KMS-11 (cell line): ENCODE measurements around the gene DDA1.

Experiments
- H2AFZ ChIP-seq: fragments of 200-600 bp; sonication (generic); 2 replicates; pipeline ENCODE4 v1.6.1; 2016; ENCODE audit warnings: antibody characterized with exemption, mixed run types, low read depth
- H3K27ac ChIP-seq: fragments of 200-600 bp; sonication (generic); 2 replicates; pipeline ENCODE4 v1.6.1; 2016; ENCODE audit warnings: mild to moderate bottlenecking, mixed run types
- H3K27me3 ChIP-seq: fragments of 200-600 bp; sonication (generic); 2 replicates; pipeline ENCODE4 v1.6.1; 2017; ENCODE audit warnings: mild to moderate bottlenecking, low read depth, mixed run types, moderate library complexity; ENCODE audit not compliant: insufficient read depth
- H3K36me3 ChIP-seq: fragments of 200-600 bp; sonication (generic); 2 replicates; pipeline ENCODE4 v1.6.1; 2017; ENCODE audit warnings: mild to moderate bottlenecking, mixed run types; ENCODE audit not compliant: insufficient read depth
- H3K4me1 ChIP-seq: fragments of 200-600 bp; sonication (generic); 2 replicates; pipeline ENCODE4 v1.6.1; 2016; ENCODE audit warnings: mild to moderate bottlenecking, low read depth, mixed run types; ENCODE audit not compliant: poor library complexity, severe bottlenecking
- H3K4me2 ChIP-seq: fragments of 200-600 bp; sonication (generic); 2 replicates; pipeline ENCODE4 v1.7.0; 2016; ENCODE audit warnings: mild to moderate bottlenecking, mixed run types
- H3K4me3 ChIP-seq: fragments of 200-600 bp; sonication (generic); IDR thresholded peaks from 2 replicates; pipeline ENCODE4 v1.6.1; 2017; ENCODE audit warnings: low read depth, low read length, mixed read lengths; ENCODE audit not compliant: insufficient read depth
- H3K79me2 ChIP-seq: fragments of 200-600 bp; sonication (generic); 2 replicates; pipeline ENCODE4 v1.6.1; 2016; ENCODE audit warnings: low read depth, mixed run types; ENCODE audit not compliant: insufficient read depth
- H3K9ac ChIP-seq: fragments of 200-600 bp; sonication (generic); 2 replicates; pipeline ENCODE4 v1.6.1; 2016; ENCODE audit warnings: mild to moderate bottlenecking, mixed run types
- H4K20me1 ChIP-seq: fragments of 200-600 bp; sonication (generic); 2 replicates; pipeline ENCODE4 v1.6.1; 2016; ENCODE audit warnings: mild to moderate bottlenecking, mixed run types; ENCODE audit not compliant: insufficient read depth
- CTCF ChIP-seq: fragments of 200-600 bp; sonication (generic); conservative IDR thresholded peaks from 2 replicates; pipeline ENCODE4 v1.6.1; 2017; ENCODE audit warnings: low read depth, mild to moderate bottlenecking, antibody characterized with exemption, low read length, moderate library complexity, mixed read lengths

Gene DDA1

GRCh38 chr19:17263712-17264640, 45.4 kb upstream of the DDA1 start:
- Histone ChIP-seq H3K27ac (no peak overlapping the region), H3K4me3 (no peak overlapping the region), H3K4me2 (no peak overlapping the region), H3K36me3 (no peaks in the 10 kb centered on the region), H2AFZ (no peak overlapping the region), H4K20me1 (no peaks in the 10 kb centered on the region), H3K4me1 (peaks cover 14% of the 10 kb centered on the region), H3K27me3 (no peaks in the 10 kb centered on the region), H3K9ac (no peak overlapping the region), H3K79me2 (peaks cover 6% of the 10 kb centered on the region; the same call in 1 of the 2 replicates)
- no peak for TF ChIP-seq CTCF

GRCh38 chr19:17264641-17264979, 44.8 kb upstream of the DDA1 start, which contains the start of gene USHBP1:
Gene USHBP1, minus strand, starts transcription at chr19:17264745. Its CDS starts 446 bp downstream, at chr19:17264299.
- Histone ChIP-seq H3K4me3 (no peak within 1 kb of the TSS), H3K36me3 (no peaks in the 10 kb centered on the region), H4K20me1 (no peaks in the 10 kb centered on the region), H3K4me2 (no peak within 1 kb of the TSS), H3K79me2 (peaks cover 6% of the 10 kb centered on the region; the same call in 1 of the 2 replicates), H3K9ac (no peak within 1 kb of the TSS), H3K4me1 (peaks cover 14% of the 10 kb centered on the region), H3K27me3 (no peaks in the 10 kb centered on the region), H2AFZ (no peak within 1 kb of the TSS), H3K27ac (no peak within 1 kb of the TSS)
- TF ChIP-seq CTCF: no peak

DNA sequence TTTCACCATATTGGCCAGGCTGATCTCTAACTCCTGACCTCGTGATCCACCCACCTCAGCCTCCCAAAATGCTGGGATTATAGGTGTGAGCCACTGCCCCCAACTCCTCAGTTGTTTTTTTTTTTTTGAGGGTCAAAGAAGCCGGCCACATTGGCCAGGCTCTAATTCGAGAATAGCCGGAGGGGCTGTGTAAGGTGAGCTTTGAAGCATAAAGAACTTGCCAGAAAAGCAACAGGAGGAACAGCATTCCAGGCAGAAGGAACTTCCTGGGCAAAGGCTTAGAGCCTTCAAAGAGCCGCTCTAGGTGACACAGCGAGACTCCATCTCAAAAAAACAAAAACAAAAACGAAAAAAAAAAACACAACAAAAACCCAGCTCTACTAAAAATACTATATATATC, 43.3 kb upstream of the DDA1 start:
- no peaks in the 10 kb centered on the region for H3K27me3 ChIP-seq
- no peak overlapping the region for H3K27ac ChIP-seq
- H3K36me3 ChIP-seq: no peaks in the 10 kb centered on the region
- H4K20me1 ChIP-seq: no peaks in the 10 kb centered on the region
- peaks cover 14% of the 10 kb centered on the region for H3K4me1 ChIP-seq
- no peak overlapping the region for H3K9ac ChIP-seq
- H2AFZ ChIP-seq: no peak overlapping the region
- H3K4me3 ChIP-seq: no peak overlapping the region
- H3K79me2 ChIP-seq: peaks cover 6% of the 10 kb centered on the region; the same call in 1 of the 2 replicates
- TF ChIP-seq CTCF: no peak
- H3K4me2 ChIP-seq: no peak overlapping the region

DNA sequence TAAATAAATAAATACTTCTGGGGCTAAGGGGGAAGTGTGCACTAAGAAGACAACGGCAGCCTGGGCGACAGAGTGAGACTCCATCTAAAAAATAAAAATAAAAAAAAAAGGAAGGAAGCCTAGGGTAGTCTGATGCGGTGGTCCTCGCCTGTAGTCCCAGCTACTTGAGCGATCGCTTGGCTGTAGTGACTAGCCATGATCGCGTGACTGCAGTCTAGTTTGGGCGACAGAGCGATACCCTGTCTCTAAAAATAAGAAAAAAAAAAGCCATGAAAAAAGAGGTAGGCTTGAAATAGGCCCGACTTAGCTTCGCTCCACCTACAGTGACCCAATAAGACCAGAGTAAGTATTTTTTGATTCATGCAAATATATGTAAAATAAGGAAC, 42.8 kb upstream of the DDA1 start:
- Histone ChIP-seq H3K4me3 (no peak overlapping the region), H3K79me2 (peaks cover 6% of the 10 kb centered on the region; the same call in 1 of the 2 replicates), H3K4me1 (peaks cover 14% of the 10 kb centered on the region), H3K27ac (no peak overlapping the region), H3K4me2 (peak overlapping the region; percentile 43; the same call in 1 of the 2 replicates), H3K36me3 (no peaks in the 10 kb centered on the region), H4K20me1 (no peaks in the 10 kb centered on the region), H3K9ac (no peak overlapping the region), H3K27me3 (no peaks in the 10 kb centered on the region), H2AFZ (peak overlapping the region; percentile 32; the same call in 1 of the 2 replicates)
- TF ChIP-seq CTCF: no peak
